ENCODE results near the gene PLXNB2.

The PLXNB2 gene

DNA sequence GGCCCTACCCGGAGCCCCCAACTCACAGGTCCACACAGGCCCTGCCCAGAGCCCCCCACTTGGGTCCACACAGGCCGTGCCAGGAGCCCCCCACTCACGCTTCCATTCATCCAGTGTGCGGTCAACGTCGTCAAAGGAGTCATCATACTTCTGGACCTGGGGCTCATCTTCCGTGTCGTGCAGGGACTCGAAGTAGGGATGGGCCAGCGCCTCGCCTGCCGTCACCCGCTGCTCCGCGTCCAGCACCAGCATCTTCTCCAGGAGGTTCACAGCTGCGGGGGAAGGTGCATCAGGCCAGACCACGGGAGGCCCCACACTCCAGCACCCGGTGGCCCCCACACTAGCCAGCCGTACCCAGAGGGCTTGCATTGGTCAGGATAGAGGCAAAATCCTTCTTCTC lies 52.3 kb downstream of the PLXNB2 start:
- no peak overlapping the region for H3K4me3 ChIP-seq (ENCODE audit: low read depth, low read length)
- H3K9me3 ChIP-seq (ENCODE audit: control insufficient read depth, insufficient read depth, low read length), result no peaks in the 10 kb centered on the region
- peaks cover 23% of the 10 kb centered on the region for H3K36me3 ChIP-seq (ENCODE audit: control insufficient read depth, insufficient read depth, low read length)
- H3K4me1 ChIP-seq (ENCODE audit: control insufficient read depth, insufficient read depth, low read length), result no peaks in the 10 kb centered on the region
- H3K27me3 ChIP-seq (ENCODE audit: control insufficient read depth, insufficient read depth, low read length), result no peaks in the 10 kb centered on the region
- H3K9ac ChIP-seq (ENCODE audit: low read depth, low read length), result no peak overlapping the region

DNA sequence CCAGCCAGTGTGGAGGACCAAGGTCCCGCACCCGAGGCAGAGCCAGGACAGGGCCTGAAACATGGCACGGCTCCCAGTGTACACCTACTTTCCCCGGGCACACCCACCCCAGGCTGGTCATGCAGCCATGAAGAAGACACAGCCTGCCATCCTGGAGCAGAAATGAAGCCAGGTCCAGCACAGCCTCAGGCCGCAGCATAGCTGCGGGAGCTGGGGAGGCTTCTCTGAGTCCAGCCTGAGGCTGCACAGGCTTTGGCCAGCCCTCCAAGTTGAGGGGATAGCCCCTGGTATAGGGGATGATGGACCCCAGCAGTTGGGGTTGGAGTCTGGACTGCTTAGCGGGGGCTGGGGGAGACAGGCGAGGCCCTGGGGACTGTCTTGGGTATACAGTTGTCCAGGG lies 53.5 kb downstream of the PLXNB2 start:
- H3K9ac ChIP-seq (ENCODE audit: low read depth, low read length), result no peak overlapping the region
- no peaks in the 10 kb centered on the region for H3K4me1 ChIP-seq (ENCODE audit: control insufficient read depth, insufficient read depth, low read length)
- peaks cover 24% of the 10 kb centered on the region for H3K36me3 ChIP-seq (ENCODE audit: control insufficient read depth, insufficient read depth, low read length)
- H3K27me3 ChIP-seq (ENCODE audit: control insufficient read depth, insufficient read depth, low read length), result no peaks in the 10 kb centered on the region
- no peak overlapping the region for H3K4me3 ChIP-seq (ENCODE audit: low read depth, low read length)
- H3K9me3 ChIP-seq (ENCODE audit: control insufficient read depth, insufficient read depth, low read length), result no peaks in the 10 kb centered on the region

DNA sequence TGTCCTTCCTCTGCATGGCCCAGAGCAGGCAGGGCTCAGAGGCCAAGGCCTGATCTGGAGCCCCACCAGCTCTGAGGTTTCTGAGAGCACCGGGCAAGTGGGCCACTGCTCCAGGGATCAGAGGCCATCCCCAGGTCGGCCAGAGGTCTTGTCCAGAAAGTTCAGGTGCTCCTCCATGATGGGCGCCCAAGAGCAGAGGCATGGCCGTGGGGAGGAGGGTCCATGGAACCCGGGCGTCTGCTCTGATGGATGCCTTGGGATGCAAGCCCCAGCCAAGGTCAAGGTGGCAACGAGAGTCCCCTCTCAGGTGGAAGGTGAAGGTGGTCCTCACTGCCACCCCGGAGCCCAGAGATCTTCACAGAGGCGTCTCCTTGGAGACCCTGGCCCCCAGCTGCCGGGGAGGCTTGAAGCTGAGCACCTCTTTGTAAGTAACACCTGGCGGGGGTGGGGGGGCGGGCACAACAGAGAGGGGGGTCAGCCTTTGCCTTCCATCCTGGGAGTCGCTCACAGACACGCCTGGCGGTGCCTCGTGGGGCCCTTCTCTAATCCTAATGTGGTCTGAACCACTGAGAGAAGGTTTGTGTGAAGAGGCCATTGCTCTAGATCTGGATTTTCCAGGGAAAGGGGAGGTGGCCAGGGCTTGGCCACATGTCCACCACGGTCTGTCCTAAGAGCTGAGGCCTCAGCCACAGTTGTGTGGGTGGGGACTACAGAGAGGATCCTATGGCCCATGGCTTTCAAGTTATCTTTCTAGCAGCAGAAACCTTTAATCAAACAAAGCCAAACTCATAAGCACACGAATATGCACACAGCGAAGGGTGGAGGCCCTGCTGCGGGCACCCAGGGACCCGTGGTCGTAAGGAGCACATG lies 54.2 kb downstream of the PLXNB2 start:
- Histone ChIP-seq H3K4me3 (ENCODE audit: low read depth, low read length) (no peak overlapping the region), H3K9me3 (ENCODE audit: control insufficient read depth, insufficient read depth, low read length) (no peaks in the 10 kb centered on the region), H3K36me3 (ENCODE audit: control insufficient read depth, insufficient read depth, low read length) (peaks cover 24% of the 10 kb centered on the region), H3K9ac (ENCODE audit: low read depth, low read length) (no peak overlapping the region), H3K4me1 (ENCODE audit: control insufficient read depth, insufficient read depth, low read length) (no peaks in the 10 kb centered on the region), H3K27me3 (ENCODE audit: control insufficient read depth, insufficient read depth, low read length) (no peaks in the 10 kb centered on the region)

DNA sequence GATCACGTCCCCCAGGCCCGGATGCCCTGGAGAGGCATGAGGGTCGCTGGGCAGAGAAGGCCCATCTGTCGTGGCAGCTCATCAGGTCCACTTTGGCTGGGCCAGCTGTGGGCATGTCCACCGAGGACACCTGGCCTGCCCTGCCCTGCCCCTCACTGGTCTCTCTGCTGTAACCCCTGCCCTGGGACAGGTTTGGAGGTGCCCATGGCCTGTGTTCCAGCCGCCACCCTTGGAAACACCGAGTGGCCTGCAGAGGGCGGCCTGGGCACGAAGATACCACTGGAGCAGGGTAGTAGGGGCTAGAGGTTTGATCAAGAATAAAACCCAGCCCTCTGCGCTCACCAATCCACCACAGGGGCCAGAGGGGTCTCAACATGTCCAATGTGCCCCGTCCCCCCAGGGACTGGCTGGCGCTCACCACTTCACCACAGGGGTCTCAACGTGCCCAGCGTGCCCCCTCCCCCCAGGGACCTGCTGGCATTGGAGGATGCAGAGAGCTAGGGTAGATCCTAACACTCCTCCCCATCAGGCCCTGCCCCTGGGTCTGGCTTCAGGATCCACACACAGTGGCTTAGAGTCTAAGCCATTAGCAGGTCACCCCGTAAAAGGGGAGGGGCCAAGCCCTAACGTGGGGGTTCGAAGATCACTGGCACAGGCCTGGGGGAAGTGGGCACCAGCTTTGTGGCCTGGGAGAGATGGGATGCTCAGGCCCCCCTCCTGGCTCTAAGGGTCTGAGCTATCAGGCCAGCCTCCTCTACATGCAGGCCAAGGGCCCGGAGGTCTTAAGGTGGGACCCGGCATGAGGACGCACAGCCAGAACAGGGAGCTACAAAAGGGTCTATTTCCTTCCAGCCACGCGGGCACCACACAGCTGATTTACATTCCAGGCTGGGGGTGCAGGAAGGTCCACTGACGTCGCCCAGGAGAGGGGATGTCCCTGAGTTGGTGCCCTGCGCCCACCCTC lies 55.1 kb downstream of the PLXNB2 start:
- Histone ChIP-seq H3K9me3 (ENCODE audit: control insufficient read depth, insufficient read depth, low read length) (no peaks in the 10 kb centered on the region), H3K36me3 (ENCODE audit: control insufficient read depth, insufficient read depth, low read length) (peaks cover 27% of the 10 kb centered on the region), H3K4me3 (ENCODE audit: low read depth, low read length) (no peak overlapping the region), H3K27me3 (ENCODE audit: control insufficient read depth, insufficient read depth, low read length) (no peaks in the 10 kb centered on the region), H3K4me1 (ENCODE audit: control insufficient read depth, insufficient read depth, low read length) (no peaks in the 10 kb centered on the region), H3K9ac (ENCODE audit: low read depth, low read length) (no peak overlapping the region)

DNA sequence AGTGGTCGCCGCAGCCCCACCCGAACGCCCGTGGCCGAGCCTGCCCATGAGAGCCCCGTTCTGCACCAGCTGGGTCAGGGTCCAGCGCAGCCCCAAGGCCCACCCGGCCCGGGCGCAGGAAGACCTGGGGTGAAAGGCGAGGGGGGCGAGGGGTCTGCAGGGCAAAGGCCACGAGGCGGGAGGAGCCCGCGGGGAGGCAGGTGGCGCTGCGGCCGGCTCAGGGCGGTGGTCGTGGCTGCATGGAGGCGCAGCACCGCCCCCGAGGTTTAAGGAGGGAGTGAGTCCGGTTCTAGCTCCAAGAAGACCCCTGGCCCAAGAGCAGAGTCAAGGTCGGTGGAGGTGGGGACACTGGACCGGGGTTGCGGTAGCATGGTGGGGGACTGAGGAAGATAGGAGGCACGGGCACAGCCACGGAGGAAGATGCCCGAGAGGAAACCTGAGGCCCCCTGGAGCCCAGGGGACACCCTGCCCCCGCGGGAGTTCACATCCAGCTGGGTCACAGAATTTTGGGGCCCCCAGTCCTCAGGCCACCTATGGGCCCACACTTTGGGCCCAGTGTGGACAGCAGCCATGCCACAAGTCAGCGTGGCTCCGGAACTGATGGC lies 55.9 kb downstream of the PLXNB2 start:
- Histone ChIP-seq H3K36me3 (ENCODE audit: control insufficient read depth, insufficient read depth, low read length) (peaks cover 24% of the 10 kb centered on the region), H3K9ac (ENCODE audit: low read depth, low read length) (no peak overlapping the region), H3K27me3 (ENCODE audit: control insufficient read depth, insufficient read depth, low read length) (no peaks in the 10 kb centered on the region), H3K9me3 (ENCODE audit: control insufficient read depth, insufficient read depth, low read length) (no peaks in the 10 kb centered on the region), H3K4me3 (ENCODE audit: low read depth, low read length) (peak overlapping the region; percentile 74), H3K4me1 (ENCODE audit: control insufficient read depth, insufficient read depth, low read length) (no peaks in the 10 kb centered on the region)

DNA sequence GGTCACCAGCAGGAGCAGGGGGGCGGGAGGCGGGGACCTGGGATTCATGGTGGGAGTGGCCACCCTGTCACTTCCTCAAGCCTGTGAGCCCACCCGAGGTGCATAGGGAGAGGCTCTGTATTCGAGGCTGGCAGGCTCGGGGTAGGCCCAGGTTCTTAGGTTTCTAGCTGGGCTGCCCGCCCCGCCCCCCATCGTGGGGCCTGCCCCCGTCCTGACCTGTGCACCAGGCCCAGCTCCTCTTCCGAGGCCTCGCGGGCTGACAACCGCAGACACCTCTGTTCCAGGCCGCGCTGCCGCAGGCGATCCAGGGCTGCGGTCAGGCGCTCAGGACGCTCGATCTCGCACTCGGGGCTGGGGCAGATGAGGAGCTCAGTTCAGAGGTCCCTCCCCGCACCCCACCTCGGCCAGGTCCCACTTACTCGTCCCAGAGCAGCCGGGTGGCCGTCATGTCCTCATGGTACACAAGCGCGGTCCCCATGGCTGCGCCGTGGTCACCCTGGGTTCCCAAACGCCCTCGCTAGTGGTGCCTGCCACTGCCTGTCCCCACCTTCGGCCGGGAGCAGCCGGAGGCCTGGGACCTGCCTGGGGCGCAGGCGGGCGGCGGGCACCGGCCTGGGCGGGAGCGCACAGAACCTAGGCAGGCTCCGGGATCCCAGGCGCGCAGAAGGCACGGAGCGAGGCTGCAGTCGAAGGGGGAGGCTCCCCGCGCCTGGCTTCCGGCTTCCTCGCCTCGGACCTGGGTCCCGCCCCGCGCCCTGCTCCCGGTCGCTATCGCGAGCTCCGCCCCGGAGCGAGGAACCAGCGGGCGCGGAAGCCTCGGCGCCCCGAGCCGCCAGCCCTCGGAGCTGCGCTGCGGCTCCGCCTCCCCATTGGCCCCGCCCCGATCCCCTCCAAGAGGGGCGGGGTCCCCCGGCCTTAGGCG lies 56.6 kb downstream of the PLXNB2 start, which contains the start of gene HDAC10:
TSS of gene HDAC10 (minus strand) at position 711 of the 922 bp plus-strand sequence. CDS start at position 478, 233 bp downstream.
- H3K9me3 ChIP-seq (ENCODE audit: control insufficient read depth, insufficient read depth, low read length), result no peaks in the 10 kb centered on the region
- H3K4me3 ChIP-seq (ENCODE audit: low read depth, low read length), result peak within 1 kb of the TSS; percentile 74
- H3K27me3 ChIP-seq (ENCODE audit: control insufficient read depth, insufficient read depth, low read length), result no peaks in the 10 kb centered on the region
- peaks cover 25% of the 10 kb centered on the region for H3K36me3 ChIP-seq (ENCODE audit: control insufficient read depth, insufficient read depth, low read length)
- H3K9ac ChIP-seq (ENCODE audit: low read depth, low read length), result peak within 1 kb of the TSS; percentile 60
- H3K4me1 ChIP-seq (ENCODE audit: control insufficient read depth, insufficient read depth, low read length), result no peaks in the 10 kb centered on the region

DNA sequence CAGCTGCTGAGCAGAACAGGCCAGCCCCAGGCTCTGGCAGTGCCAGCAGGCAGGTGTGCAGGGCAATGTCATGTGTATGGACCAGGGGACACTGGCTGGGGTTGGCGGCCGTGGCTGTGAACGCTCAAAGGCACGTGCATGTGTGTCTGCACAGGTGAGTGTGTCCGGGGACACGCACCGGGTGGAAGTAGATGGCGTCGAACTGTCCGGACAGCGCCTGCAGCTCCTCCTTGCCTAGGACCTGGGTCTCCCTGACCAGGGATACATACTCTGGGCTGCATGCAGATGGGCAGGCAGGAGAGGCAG lies 57.2 kb downstream of the PLXNB2 start:
- Histone ChIP-seq H3K4me1 (ENCODE audit: control insufficient read depth, insufficient read depth, low read length) (no peaks in the 10 kb centered on the region), H3K9ac (ENCODE audit: low read depth, low read length) (no peak overlapping the region), H3K4me3 (ENCODE audit: low read depth, low read length) (no peak overlapping the region), H3K9me3 (ENCODE audit: control insufficient read depth, insufficient read depth, low read length) (no peaks in the 10 kb centered on the region), H3K27me3 (ENCODE audit: control insufficient read depth, insufficient read depth, low read length) (no peaks in the 10 kb centered on the region), H3K36me3 (ENCODE audit: control insufficient read depth, insufficient read depth, low read length) (peaks cover 23% of the 10 kb centered on the region)

DNA sequence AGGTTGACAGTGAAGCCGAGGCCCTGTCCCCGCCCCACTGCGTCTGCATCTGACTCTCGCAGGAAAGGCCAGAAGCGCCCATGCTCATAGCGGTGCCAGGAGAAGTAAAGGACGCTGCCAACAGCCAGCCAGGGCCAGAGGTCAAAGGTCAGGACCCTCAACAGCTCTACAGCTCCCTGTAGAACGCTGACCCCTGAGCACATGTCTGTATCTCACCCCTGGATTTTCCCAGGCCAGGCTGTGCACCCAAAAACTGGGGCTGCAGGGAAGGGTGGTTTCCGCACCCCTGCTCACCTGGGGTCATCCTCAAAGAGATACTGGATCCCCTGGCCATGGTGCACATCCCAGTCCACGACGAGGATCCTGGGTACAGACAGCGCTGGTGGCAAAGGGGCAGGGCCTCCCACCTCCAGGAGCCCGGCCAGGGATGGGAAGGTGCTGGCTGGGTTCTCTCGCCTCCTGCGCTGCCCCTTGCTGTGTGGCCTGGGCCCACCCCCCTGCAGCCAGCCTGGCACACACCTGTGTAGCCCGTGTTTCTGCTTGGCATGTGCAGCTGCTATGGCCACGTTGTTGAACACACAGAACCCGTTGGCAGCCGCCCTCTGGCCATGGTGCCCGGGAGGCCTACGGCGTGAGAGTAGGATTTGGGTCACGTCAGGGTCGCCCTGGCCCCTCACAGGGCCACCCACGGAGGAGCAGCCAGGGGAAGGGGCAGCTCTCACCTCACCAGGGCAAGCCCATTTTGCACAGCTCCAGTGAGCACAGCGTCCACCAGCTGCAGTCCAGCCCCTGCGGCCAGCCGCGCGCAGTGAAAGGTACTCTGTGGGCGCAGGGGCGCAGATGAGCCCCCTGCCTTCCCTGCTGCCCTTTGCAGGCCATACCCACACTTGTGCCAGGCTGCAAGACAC lies 57.9 kb downstream of the PLXNB2 start:
- no peaks in the 10 kb centered on the region for H3K27me3 ChIP-seq (ENCODE audit: control insufficient read depth, insufficient read depth, low read length)
- H3K36me3 ChIP-seq (ENCODE audit: control insufficient read depth, insufficient read depth, low read length), result peaks cover 17% of the 10 kb centered on the region
- H3K9ac ChIP-seq (ENCODE audit: low read depth, low read length), result no peak overlapping the region
- no peak overlapping the region for H3K4me3 ChIP-seq (ENCODE audit: low read depth, low read length)
- H3K4me1 ChIP-seq (ENCODE audit: control insufficient read depth, insufficient read depth, low read length), result no peaks in the 10 kb centered on the region
- H3K9me3 ChIP-seq (ENCODE audit: control insufficient read depth, insufficient read depth, low read length), result no peaks in the 10 kb centered on the region

DNA sequence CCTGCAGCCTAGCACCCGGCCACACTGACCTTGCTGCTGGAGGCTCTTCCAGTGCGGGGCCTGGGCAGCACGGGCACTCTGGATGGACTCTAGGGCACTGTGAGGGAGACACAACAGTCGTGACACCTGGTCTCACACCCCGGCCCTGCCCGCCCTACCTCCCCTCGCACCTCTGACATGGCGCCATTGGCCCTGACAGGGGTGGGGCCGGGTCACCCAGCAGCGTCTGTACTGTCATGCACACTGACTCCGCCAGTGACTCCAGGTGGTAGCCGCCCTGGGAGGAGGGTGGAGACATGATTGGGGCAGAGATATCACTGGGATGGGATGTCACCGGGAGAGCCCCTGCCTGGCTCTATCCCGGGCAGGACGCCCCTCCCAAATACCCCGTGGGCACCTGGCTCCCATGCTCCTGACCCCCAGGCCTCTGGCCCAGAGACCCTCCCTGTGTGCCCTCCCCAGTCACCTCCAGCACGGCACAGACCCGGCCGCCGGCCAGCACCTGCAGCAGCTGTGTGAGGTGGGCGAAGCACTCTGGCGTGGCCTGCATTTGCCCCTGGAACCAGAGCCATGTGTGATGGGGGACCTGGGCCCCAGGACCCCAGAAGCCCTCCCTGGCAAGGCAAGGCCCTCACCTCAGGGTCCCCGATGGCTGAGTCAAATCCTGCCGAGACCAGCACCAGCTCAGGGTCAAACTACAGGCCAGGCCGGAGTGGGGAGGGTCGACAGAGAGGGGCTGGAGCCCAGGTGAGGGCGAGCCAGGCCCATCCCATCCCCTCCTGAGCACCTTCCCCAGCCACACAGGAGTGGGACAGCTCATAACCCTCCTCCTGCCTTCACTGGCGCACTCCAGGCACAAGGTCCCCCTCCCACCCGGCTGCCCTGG lies 59.0 kb downstream of the PLXNB2 start:
- Histone ChIP-seq H3K4me1 (ENCODE audit: control insufficient read depth, insufficient read depth, low read length) (peaks cover 4% of the 10 kb centered on the region), H3K27me3 (ENCODE audit: control insufficient read depth, insufficient read depth, low read length) (no peaks in the 10 kb centered on the region), H3K9me3 (ENCODE audit: control insufficient read depth, insufficient read depth, low read length) (no peaks in the 10 kb centered on the region), H3K9ac (ENCODE audit: low read depth, low read length) (no peak overlapping the region), H3K4me3 (ENCODE audit: low read depth, low read length) (no peak overlapping the region), H3K36me3 (ENCODE audit: control insufficient read depth, insufficient read depth, low read length) (peaks cover 15% of the 10 kb centered on the region)
